Loucy (cell line): Measurements from ENCODE around the gene CDY2B.
"Not testable (repeated sequence)": the region's sequence is repeated elsewhere in the genome, so short reads cannot be mapped to it uniquely, and the experiment has no call there.

Experiments
- CTCF ChIP-seq: fragments of 200-600 bp; sonication (generic); conservative IDR thresholded peaks from 2 replicates; pipeline ENCODE4 v1.5.1; 2014; ENCODE audit warnings: mild to moderate bottlenecking, antibody characterized with exemption, low read length
- EZH2phosphoT487 ChIP-seq: fragments of 200-600 bp; IDR thresholded peaks from 2 replicates; pipeline ENCODE4 v1.6.1; 2018; ENCODE audit warnings: antibody characterized with exemption, mild to moderate bottlenecking, moderate library complexity, borderline replicate concordance

GRCh38 chrY:17875401-17875800 lies 4.6 kb downstream of the CDY2B start:
- not testable (repeated sequence) for TF ChIP-seq CTCF, EZH2phosphoT487
